GM19463 (cell line): Measurements from ENCODE around the gene FIGLA.

ENCODE experiments used
- ATAC-seq: cut with Tn5 transposase; IDR thresholded peaks from one replicate; pipeline ENCODE4 v1.9.1; 2021; ENCODE audit warnings: mild to moderate bottlenecking, moderate library complexity; ENCODE audit not compliant: unreplicated experiment

Gene FIGLA, protein sequence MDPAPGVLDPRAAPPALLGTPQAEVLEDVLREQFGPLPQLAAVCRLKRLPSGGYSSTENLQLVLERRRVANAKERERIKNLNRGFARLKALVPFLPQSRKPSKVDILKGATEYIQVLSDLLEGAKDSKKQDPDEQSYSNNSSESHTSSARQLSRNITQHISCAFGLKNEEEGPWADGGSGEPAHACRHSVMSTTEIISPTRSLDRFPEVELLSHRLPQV

GRCh38 chr2:70790136-70790828, at the start of gene FIGLA:
FIGLA (minus strand) TSS chr2:70790643; CDS start chr2:70790638, 5 bp downstream.
- no peak for ATAC-seq

- no peak for ATAC-seq
Observed at GRCh38 chr2:70837980-70838925, 47.8 kb upstream of the FIGLA start.

DNA sequence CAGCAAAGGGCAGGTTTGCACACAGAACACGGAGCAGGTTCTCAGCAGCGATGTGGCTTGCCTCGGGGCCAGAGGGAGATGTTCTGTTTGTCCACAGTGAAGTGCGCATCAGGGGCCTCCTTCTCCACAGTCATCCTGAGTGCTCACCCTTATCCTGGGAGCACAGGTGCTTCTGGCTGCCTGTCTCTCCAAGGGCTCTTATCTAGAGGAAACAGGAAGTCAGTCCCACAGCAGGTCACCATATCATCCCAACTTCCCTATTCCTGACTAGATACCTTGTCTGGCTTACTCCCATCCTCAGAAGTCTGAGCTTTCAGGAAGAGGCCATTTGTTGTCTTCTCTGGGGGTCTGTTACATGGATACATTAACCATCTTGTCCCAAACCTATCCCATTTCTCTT, 45.2 kb upstream of the FIGLA start, which contains the start of gene CD207:
TSS of gene CD207 (minus strand) at position 174 of the 400 bp plus-strand sequence. CDS start at position 134, 40 bp downstream.
- no peak for ATAC-seq

- no peak for ATAC-seq
Observed at GRCh38 chr2:70834881-70835280, 44.4 kb upstream of the FIGLA start.

GRCh38 chr2:70834106-70834505, 43.7 kb upstream of the FIGLA start:
- ATAC-seq: no peak

DNA sequence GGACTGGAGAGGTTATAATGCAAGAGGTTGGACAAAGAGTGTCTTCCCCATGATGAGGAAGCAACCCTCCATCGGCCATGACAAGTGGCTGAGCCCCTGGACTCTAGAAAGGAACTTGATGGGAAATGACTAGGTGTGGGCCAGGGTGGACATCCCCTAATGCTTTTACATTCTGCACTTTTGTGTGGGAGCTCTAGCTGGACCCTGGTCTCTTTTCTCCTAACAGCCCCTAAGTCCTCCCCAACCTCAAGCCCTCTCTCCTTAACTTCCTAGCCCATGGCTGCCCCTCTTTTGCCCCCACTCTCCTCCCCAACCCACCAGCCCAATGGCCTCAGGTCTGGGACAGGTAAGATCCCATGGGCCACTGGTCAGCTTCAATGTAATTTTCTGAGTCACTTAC, 42.8 kb upstream of the FIGLA start:
- ATAC-seq: no peak

DNA sequence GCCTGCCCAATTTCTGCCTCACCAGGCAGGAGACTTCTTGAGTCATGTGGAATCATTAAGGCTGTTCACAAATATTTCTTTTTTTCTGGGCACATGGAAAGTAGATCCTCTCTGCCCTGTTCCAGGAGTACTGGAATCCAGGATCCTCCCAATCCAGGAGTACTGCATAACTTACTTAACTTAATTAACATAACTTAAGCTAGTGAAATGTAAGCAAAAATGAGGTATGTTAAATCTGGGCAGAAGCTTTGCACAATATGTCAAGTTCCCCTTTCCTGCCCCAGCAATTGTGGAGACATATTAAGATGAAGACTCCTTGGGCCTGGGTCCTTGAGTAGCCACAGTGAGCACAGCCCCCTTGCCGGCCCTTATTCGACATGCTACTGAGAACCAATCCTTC, 41.9 kb upstream of the FIGLA start:
- no peak for ATAC-seq

- no peak for ATAC-seq
Observed at GRCh38 chr2:70831861-70832260, 41.4 kb upstream of the FIGLA start.

DNA sequence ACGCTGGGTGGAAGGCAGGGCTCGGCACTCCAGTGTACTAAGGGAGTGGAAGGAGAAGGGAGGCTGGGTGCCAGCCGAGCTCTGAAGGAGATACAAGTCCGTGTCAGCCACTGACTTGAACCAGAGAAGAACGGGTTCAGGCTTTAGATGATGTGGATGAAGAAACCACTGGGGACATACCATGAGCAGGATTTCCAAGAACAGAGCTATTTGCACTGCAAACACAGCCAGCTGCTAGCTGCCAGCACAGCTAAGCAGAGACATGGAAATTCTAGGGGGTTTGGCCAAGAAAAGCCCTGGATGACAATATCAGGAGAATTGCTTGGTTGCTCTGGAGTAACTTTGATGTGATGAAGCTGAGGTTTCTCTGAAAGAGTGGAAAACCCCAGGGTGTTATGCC, 39.9 kb upstream of the FIGLA start:
- ATAC-seq: no peak

DNA sequence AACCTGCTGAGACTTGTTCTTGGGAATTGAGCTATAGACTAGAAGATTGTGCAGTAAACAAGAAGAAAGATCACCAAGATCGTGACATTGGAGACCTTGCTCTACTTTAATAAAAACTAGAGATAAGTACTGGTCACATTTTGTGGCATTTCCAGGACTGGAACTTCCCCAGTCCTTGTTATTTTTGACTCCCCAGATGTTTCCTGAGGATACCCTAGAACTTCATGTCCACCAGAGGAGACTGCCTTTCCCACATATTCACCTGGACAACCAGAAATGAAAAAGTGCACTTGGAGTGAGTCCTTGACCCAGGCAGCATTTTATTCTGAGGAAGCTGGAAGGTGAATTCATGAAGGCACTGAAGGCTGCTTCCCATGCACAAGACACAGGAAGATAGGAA, 39.5 kb upstream of the FIGLA start:
- no peak for ATAC-seq

DNA sequence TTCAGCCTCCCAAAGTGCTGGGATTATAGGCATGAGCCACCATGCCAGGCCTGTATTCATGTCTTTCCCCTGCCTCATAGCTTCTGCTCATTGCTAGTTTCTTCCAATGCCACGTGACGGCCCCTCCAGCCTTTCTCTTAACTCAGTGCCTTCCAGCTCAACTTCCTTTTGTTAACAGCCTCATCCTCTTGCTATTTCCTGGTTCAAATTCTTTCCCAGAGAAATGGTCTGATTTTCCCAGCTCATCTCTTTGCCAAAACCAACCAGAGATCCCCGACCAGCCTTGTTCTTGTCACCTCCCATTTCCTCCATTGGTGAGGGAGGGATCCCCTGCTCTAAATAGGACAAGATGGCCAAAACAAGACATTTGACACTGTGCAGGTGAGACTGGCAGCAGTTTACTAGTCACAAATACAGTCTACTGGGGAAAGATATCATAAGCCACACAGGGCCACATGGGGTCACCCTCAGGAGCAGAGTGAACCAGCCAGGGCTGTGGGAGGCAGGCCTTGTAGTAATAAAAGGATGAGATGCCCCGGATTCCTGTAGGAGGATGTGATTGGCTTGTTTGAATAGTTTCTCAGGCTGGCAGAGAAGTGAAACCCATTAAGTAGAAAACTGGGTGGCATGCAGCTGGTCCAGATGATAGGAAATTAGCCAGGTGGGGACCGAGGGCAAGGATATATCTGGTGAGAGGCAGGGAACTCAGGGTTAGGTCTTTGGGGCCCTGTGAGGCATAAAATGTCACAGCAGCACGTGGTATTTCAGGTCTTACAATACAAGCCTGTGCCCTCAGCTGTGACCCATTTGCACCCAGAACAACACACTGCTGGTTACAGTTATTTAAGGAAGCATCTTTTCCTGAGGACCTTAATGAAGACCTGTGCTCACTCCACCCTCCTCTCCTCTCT, 38.7 kb upstream of the FIGLA start:
- ATAC-seq: no peak

- ATAC-seq: no peak
Observed at GRCh38 chr2:70828115-70828514, 37.7 kb upstream of the FIGLA start.

DNA sequence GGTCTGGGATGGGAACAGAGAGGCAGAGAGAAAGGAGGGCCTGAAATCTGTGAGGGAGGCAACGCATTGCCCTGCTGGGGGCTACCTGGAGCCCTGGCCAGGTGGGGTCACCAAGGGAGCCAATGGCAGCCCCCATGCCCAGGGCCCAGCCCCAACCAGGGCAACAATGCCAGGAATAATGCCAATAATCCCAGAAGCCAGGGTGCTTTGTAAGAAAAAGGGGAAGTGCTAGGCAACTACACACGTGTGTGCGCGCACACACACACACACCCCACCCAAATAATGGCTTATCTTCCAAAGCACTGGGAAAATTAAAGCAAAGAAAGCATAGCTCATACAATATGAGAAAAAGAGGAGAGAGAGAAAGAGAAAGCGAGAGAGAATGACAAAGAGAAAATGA, 36.9 kb upstream of the FIGLA start:
- no peak for ATAC-seq

DNA sequence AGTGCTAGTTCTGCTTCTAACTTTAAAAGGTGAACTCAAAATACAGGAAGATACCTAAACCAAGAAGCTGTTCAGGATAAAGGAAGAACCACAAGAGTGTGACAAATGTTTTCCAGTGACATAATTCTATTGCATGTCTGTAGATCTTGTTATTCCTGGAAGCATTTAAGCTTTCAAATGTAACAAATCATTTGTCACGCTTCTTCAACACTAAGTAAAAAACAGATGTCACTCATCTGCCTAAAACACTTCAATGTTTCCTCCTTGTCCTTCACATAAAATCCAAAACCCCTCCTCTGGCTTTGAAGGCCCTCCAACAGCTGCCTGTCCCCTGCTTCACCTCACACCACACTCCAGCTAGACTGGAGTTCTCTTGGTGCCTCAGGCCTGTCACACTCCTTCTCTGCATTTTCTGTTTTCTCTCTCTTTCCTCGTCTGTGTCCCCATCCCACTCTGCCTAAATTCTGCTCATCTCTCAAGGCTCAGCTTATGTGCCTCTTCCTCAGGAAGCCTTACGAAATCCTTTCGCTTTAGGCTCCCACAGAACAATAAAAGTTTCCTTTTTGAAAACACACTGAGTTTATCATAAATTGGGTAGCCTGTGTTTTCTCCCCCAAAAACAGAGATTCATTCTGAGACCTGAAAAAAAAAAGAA, 36.4 kb upstream of the FIGLA start:
- no peak for ATAC-seq

DNA sequence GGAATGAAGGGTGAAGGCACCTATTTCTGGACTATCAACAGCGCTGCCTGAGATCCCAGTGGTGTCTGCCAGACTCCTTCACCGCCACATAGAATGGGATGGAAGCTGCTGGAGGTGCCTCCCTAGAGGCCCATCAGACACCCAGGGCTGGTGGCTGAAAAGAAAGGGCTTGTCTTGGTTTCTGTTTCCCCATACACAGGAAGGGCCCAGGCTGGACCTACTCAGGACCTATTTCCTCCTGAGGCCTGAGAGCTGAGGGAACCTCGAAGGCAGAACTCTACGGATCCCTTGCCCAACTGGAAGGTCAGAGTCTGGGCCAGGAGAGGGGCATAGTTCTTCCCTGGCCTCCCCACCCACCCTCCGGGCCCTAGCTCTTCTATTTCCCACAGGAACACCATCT, 32.8 kb upstream of the FIGLA start:
- no peak for ATAC-seq

DNA sequence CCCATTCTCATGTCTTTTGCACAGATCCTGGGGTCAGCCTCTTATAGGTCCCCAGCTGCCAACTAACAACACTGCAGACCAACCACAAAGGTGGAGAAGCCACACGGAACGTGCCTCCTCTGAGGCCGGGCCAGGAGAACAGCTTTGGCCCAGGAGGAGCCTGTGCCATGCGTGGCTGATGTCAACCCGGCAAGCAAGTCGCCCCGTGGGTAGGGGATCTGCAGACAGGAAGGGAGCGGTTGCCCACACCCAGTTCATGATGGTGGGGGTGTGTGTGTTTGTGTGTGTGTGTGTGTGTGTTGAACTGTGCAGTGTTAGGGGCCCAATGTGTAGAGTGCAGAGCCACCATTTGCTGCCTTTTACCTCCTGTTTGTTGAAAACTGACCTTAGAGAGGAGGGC, 32.4 kb upstream of the FIGLA start:
- ATAC-seq: no peak

GRCh38 chr2:70820499-70820898, 30.1 kb upstream of the FIGLA start, which contains the start of gene CLEC4F:
CLEC4F (minus strand) TSS chr2:70820599; CDS start chr2:70820523, 76 bp downstream.
- ATAC-seq: no peak

DNA sequence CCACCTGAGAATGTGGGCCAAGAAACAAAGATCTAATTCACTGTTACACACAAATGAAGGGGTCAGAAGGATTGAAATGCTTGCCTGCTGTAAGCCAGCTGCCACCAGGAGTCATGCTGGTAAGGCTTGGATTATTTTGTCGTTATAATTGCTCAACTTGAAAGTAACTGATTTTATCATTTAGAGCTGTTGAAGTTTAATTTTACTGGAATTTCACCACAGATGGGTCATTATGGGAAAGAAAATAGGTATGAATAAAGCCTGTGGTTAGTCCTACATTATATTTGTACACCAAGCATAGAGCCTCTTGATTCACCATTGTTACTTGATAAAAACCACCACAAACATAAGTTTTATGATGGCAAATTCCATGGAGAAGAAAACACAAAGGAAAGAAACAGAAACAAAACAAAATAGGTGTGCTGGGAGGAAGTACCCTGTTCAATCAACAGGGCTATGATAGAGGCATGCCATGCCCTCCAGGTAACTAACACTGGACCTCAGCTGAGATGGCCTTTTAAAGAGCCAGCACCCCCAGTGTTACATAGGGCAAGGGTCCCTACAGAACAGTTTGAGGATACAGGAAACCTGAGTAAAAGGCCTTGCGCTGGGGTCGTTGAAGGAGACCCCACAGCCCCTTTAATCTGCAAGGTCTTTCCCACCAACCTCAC, 27.0 kb upstream of the FIGLA start:
- ATAC-seq: no peak

GRCh38 chr2:70816726-70817125, 26.3 kb upstream of the FIGLA start:
- no peak for ATAC-seq
